HepG2 (cell line): ENCODE results near the gene BCL2L1. TPM values are rescaled to one million over a fixed set of nuclear protein-coding genes. Genes with fewer than 3 reads are reported as not detected.

Experiments used
- ARID4A ChIP-seq: sonication (generic); formaldehyde crosslinking; IDR thresholded peaks from 2 replicates; pipeline ENCODE4 v1.5.0; 2020; ENCODE audit warnings: mild to moderate bottlenecking, missing genetic modification reagents, borderline replicate concordance
- ATF4 ChIP-seq, 2 experiments: fragments of 450-650 bp in 1 of 2; sonication (generic) in 1 of 2; formaldehyde crosslinking; IDR thresholded peaks; 2 replicates each; pipeline versions ENCODE4 v1.5.0 to v1.8.0; 2020 to 2022; ENCODE audit warnings: mild to moderate bottlenecking in 1 of 2, missing genetic modification reagents in 1 of 2
- CCDC6 ChIP-seq: sonication (generic); formaldehyde crosslinking; IDR thresholded peaks from 2 replicates; pipeline ENCODE4 v1.8.1; 2022; ENCODE audit warnings: mild to moderate bottlenecking, missing genetic modification reagents, moderate library complexity
- DPF2 ChIP-seq: sonication (generic); formaldehyde crosslinking; IDR thresholded peaks from 2 replicates; pipeline ENCODE4 v1.4.0; 2020; ENCODE audit warnings: mild to moderate bottlenecking, low read depth, missing genetic modification reagents, borderline replicate concordance
- FOXA1 ChIP-seq, 2 experiments: fragments of 450-650 bp in 1 of 2; sonication (generic) in 1 of 2; formaldehyde crosslinking in 1 of 2; IDR thresholded peaks; 2 replicates each; pipeline versions ENCODE4 v1.4.0 to v1.6.1; 2016 to 2020; ENCODE audit warnings: missing genetic modification reagents in 1 of 2
- GFI1 ChIP-seq: sonication (generic); formaldehyde crosslinking; IDR thresholded peaks from 2 replicates; pipeline ENCODE4 v1.5.0; 2020; ENCODE audit warnings: missing genetic modification reagents, mild to moderate bottlenecking, borderline replicate concordance
- KLF15 ChIP-seq: sonication (generic); formaldehyde crosslinking; IDR thresholded peaks from 2 replicates; pipeline ENCODE4 v1.8.1; 2023; ENCODE audit warnings: borderline replicate concordance, mild to moderate bottlenecking, inconsistent platforms, missing genetic modification reagents, mixed read lengths
- MED1 ChIP-seq: sonication (generic); formaldehyde crosslinking; IDR thresholded peaks from 2 replicates; pipeline ENCODE4 v1.4.0; 2020; ENCODE audit warnings: missing genetic modification reagents
- SOX5 ChIP-seq: IDR thresholded peaks from 2 replicates; pipeline ENCODE4 v1.6.1; 2016; ENCODE audit warnings: borderline replicate concordance
- TCF12 ChIP-seq, 2 experiments: fragments of 450-650 bp in 1 of 2; sonication (generic) in 1 of 2; formaldehyde crosslinking in 1 of 2; IDR thresholded peaks; 2 replicates each; pipeline versions ENCODE4 v1.6.1 to v1.8.0; 2017 to 2022; ENCODE audit warnings: antibody characterized with exemption in 1 of 2, mild to moderate bottlenecking in 1 of 2, missing genetic modification reagents in 1 of 2, moderate library complexity in 1 of 2
- TOE1 ChIP-seq: sonication (generic); formaldehyde crosslinking; IDR thresholded peaks from 2 replicates; pipeline ENCODE4 v1.4.0; 2020; ENCODE audit warnings: mild to moderate bottlenecking, missing genetic modification reagents
- TOPORS ChIP-seq: sonication (generic); formaldehyde crosslinking; IDR thresholded peaks from 2 replicates; pipeline ENCODE4 v1.8.0; 2023; ENCODE audit warnings: mild to moderate bottlenecking, missing genetic modification reagents
- YEATS4 ChIP-seq: sonication (generic); formaldehyde crosslinking; IDR thresholded peaks from 2 replicates; pipeline ENCODE4 v1.4.0; 2020; ENCODE audit warnings: missing genetic modification reagents, borderline replicate concordance
- ZNF331 ChIP-seq: sonication (generic); formaldehyde crosslinking; IDR thresholded peaks from 2 replicates; pipeline ENCODE4 v1.4.0; 2020; ENCODE audit warnings: missing genetic modification reagents
- ZNF446 ChIP-seq: sonication (generic); formaldehyde crosslinking; IDR thresholded peaks from 2 replicates; pipeline ENCODE4 v1.5.0; 2020; ENCODE audit warnings: mild to moderate bottlenecking, missing genetic modification reagents
- ZNF644 ChIP-seq: IDR thresholded peaks from 2 replicates; pipeline ENCODE4 v1.6.1; 2016; ENCODE audit warnings: low read depth
- ZNF850 ChIP-seq: sonication (generic); formaldehyde crosslinking; conservative IDR thresholded peaks from 2 replicates; pipeline ENCODE4 v1.9.0; 2021; ENCODE audit warnings: mild to moderate bottlenecking, missing genetic modification reagents
- ZSCAN21 ChIP-seq: sonication (generic); formaldehyde crosslinking; IDR thresholded peaks from 2 replicates; pipeline ENCODE4 v1.8.0; 2022; ENCODE audit warnings: mild to moderate bottlenecking, missing genetic modification reagents, moderate library complexity, borderline replicate concordance
- polyA plus RNA-seq, 8 experiments: library from polyadenylated mRNA; depleted of rRNA in 3 of 8; stranded (reverse) in 7 of 8; unstranded in 1 of 8; fragments of >200 nt; fragmentation: Illumina TruSeq in 4 of 8; extraction: Trizol in 4 of 8; gene quantifications; 2 replicates each; pipeline versions ENCODE4 v1.2.1 to v1.2.3, GENCODE V29; 2011 to 2016; ENCODE audit warnings: low read depth in 4 of 8, missing spikeins in 1 of 8, mixed read lengths in 1 of 8; ENCODE audit not compliant: insufficient read depth in 1 of 8
- total RNA-seq, 5 experiments: library from RNA; depleted of rRNA; stranded (reverse); fragments of >200 nt; fragmentation: Illumina TruSeq; extraction: Trizol; gene quantifications; 2 replicates each; pipeline ENCODE4 v1.2.3, GENCODE V29; 2016; ENCODE audit warnings: low read depth in 1 of 5
- TF ChIP-seq, protein P1 (sequence below): sonication (generic); formaldehyde crosslinking; conservative IDR thresholded peaks from 2 replicates; pipeline ENCODE4 v1.4.0; 2020; ENCODE audit warnings: missing genetic modification reagents
- TF ChIP-seq, protein P2 (sequence below): sonication (generic); formaldehyde crosslinking; IDR thresholded peaks from 2 replicates; pipeline ENCODE4 v1.5.0; 2020; ENCODE audit warnings: mild to moderate bottlenecking, missing genetic modification reagents, borderline replicate concordance

Gene BCL2L1
- total and polyA plus RNA-seq, 2 of the 13 experiments (the other 11 are each of a cell fraction or from before 2014, with no cell fraction given) = 164 to 258 TPM

DNA sequence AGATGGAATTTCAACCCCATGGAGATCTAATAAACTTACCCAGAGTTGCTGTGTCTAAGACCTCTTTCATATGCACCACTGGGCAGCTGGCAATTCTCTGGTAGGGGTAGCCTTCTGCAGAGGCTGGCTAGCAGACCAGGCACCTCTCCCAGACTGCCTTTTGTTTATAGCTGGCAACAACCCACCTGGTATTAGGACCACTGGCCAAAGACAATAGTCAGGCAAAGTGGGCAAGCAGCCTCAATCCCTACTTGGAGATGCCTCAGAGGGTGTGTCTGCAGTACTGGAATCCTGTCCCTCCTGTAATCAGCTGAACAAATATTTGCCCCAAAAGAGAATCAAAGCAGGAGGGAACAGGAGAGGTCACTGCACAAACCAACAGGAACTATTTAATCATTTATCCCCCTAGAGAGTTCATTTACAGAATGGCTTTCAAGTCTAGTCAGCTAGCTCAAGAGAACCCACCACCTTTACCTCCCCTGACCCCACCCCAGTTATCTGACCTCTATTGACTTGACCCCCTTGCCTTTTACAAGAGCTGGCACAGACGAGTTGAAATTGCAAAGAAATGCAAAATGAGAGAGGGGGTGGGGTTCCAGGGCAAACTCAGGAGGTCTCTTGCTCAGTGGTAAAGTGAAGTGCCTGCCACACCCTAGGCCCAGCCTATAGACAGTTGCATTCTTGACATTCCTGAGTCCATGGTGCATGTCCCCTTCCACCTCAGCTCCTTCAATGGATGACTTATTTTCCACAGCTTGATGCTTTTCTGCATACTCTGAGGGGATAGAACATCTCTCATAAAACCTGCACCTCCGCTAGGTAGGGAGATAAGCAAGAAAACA, 2.8 kb downstream of the BCL2L1 start (continued):
- TF ChIP-seq CCDC6 (CRISPR knock-in tag) (peak; percentile 30; the same call in 1 of the 2 replicates), TCF12 (IDR thresholded peaks at IDR 0.05) (no peak), TCF12 (CRISPR knock-in tag; IDR thresholded peaks at IDR 0.05) (peak; percentile 95), ZNF850 (CRISPR knock-in tag) (no peak; the same call in 1 of the 2 replicates), ZSCAN21 (CRISPR knock-in tag) (peak; percentile 42; the same call in 1 of the 2 replicates), ZNF644 (CRISPR knock-in tag) (0 out of 2 replicates have a peak, but pooled peaks have one; percentile 36), ZNF446 (CRISPR knock-in tag) (no peak), MED1 (CRISPR knock-in tag) (peak; percentile 99), GFI1 (CRISPR knock-in tag) (peak; percentile 98), ATF4 (CRISPR knock-in tag; IDR thresholded peaks at IDR 0.05) (peak in 1 of 2 experiments; percentile 73; a peak in 2 of 4 replicates), ZNF331 (CRISPR knock-in tag) (peak; percentile 86), FOXA1 (IDR thresholded peaks at IDR 0.05) (peak; percentile 82), FOXA1 (CRISPR knock-in tag; IDR thresholded peaks at IDR 0.05) (peak; percentile 98), TOPORS (CRISPR knock-in tag) (no peak; the same call in 1 of the 2 replicates), SOX5 (peak; percentile 96), ARID4A (peak; percentile 93), YEATS4 (CRISPR knock-in tag) (peak; percentile 85), KLF15 (CRISPR knock-in tag) (peak; percentile 93; the same call in 1 of the 2 replicates), DPF2 (CRISPR knock-in tag) (peak; percentile 44), TOE1 (CRISPR knock-in tag) (no peak)
- TF ChIP-seq, protein P1, sequence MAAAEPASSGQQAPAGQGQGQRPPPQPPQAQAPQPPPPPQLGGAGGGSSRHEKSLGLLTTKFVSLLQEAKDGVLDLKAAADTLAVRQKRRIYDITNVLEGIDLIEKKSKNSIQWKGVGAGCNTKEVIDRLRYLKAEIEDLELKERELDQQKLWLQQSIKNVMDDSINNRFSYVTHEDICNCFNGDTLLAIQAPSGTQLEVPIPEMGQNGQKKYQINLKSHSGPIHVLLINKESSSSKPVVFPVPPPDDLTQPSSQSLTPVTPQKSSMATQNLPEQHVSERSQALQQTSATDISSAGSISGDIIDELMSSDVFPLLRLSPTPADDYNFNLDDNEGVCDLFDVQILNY (CRISPR knock-in tag) = no peak
- TF ChIP-seq, protein P2, sequence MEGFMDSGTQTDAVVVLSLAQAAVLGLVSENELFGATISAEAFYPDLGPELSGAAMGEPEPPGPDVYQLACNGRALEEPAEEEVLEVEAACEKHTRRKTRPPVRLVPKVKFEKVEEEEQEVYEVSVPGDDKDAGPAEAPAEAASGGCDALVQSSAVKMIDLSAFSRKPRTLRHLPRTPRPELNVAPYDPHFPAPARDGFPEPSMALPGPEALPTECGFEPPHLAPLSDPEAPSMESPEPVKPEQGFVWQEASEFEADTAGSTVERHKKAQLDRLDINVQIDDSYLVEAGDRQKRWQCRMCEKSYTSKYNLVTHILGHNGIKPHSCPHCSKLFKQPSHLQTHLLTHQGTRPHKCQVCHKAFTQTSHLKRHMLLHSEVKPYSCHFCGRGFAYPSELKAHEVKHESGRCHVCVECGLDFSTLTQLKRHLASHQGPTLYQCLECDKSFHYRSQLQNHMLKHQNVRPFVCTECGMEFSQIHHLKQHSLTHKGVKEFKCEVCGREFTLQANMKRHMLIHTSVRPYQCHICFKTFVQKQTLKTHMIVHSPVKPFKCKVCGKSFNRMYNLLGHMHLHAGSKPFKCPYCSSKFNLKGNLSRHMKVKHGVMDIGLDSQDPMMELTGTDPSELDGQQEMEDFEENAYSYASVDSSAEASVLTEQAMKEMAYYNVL (CRISPR knock-in tag) = peak; percentile 92; the same call in 1 of the 2 replicates
